ENCODE measurements around the gene PGM5.

The PGM5 gene

GRCh38 chr9:68429631-68430030 lies 73.2 kb downstream of the PGM5 start:
- no peak for DNase-seq (ENCODE audit: low read depth, low spot score)
- H3K4me1 ChIP-seq (ENCODE audit: insufficient read depth, insufficient read length) = no peaks in the 10 kb centered on the region
- no peak for TF ChIP-seq SUZ12 (IDR thresholded peaks at IDR 0.05; ENCODE audit: extremely low read depth, insufficient read depth, insufficient read length)
- TF ChIP-seq ZNF274 (IDR thresholded peaks at IDR 0.05; ENCODE audit: low read depth, low read length) = no peak
- no peak for TF ChIP-seq YY1 (IDR thresholded peaks at IDR 0.05; ENCODE audit: insufficient read depth, insufficient read length)

GRCh38 chr9:68431307-68431706 lies 74.9 kb downstream of the PGM5 start:
- H3K27me3 ChIP-seq (ENCODE audit: insufficient read depth, insufficient read length) = no peaks in the 10 kb centered on the region
- H3K4me1 ChIP-seq (ENCODE audit: insufficient read depth, insufficient read length) = no peaks in the 10 kb centered on the region
- no peak for DNase-seq (ENCODE audit: low read depth, low spot score)
- no peaks in the 10 kb centered on the region for H3K9me3 ChIP-seq (ENCODE audit: insufficient read depth, low read length)
- H3K36me3 ChIP-seq (ENCODE audit: insufficient read depth, insufficient read length, low read length) = no peaks in the 10 kb centered on the region
- no peak overlapping the region for H3K9ac ChIP-seq (ENCODE audit: insufficient read length, low read depth)
- H3K4me3 ChIP-seq (ENCODE audit: insufficient read length, low read depth) = no peak overlapping the region
- TF ChIP-seq YY1 (IDR thresholded peaks at IDR 0.05; ENCODE audit: insufficient read depth, insufficient read length) = no peak
- no peak for TF ChIP-seq SUZ12 (IDR thresholded peaks at IDR 0.05; ENCODE audit: extremely low read depth, insufficient read depth, insufficient read length)
- TF ChIP-seq ZNF274 (IDR thresholded peaks at IDR 0.05; ENCODE audit: low read depth, low read length) = no peak

More at GRCh38 chr9:68429631-68430030, 73.2 kb downstream of the PGM5 start:
- Histone ChIP-seq H3K9me3 (ENCODE audit: insufficient read depth, low read length) (no peaks in the 10 kb centered on the region), H3K27me3 (ENCODE audit: insufficient read depth, insufficient read length) (no peaks in the 10 kb centered on the region), H3K36me3 (ENCODE audit: insufficient read depth, insufficient read length, low read length) (no peaks in the 10 kb centered on the region), H3K9ac (ENCODE audit: insufficient read length, low read depth) (no peak overlapping the region), H3K4me3 (ENCODE audit: insufficient read length, low read depth) (no peak overlapping the region)

GRCh38 chr9:68433531-68434110 lies 77.2 kb downstream of the PGM5 start:
- no peak overlapping the region for H3K9ac ChIP-seq (ENCODE audit: insufficient read length, low read depth)
- no peaks in the 10 kb centered on the region for H3K27me3 ChIP-seq (ENCODE audit: insufficient read depth, insufficient read length)
- H3K4me3 ChIP-seq (ENCODE audit: insufficient read length, low read depth) = no peak overlapping the region
- TF ChIP-seq SUZ12 (IDR thresholded peaks at IDR 0.05; ENCODE audit: extremely low read depth, insufficient read depth, insufficient read length) (no peak), YY1 (IDR thresholded peaks at IDR 0.05; ENCODE audit: insufficient read depth, insufficient read length) (no peak), ZNF274 (IDR thresholded peaks at IDR 0.05; ENCODE audit: low read depth, low read length) (no peak)
- H3K9me3 ChIP-seq (ENCODE audit: insufficient read depth, low read length) = no peaks in the 10 kb centered on the region
- no peaks in the 10 kb centered on the region for H3K36me3 ChIP-seq (ENCODE audit: insufficient read depth, insufficient read length, low read length)
- H3K4me1 ChIP-seq (ENCODE audit: insufficient read depth, insufficient read length) = no peaks in the 10 kb centered on the region
- no peak for DNase-seq (ENCODE audit: low read depth, low spot score)

GRCh38 chr9:68437785-68438184 lies 81.4 kb downstream of the PGM5 start:
- DNase-seq (ENCODE audit: low read depth, low spot score) = no peak
- Histone ChIP-seq H3K9ac (ENCODE audit: insufficient read length, low read depth) (no peak overlapping the region), H3K4me3 (ENCODE audit: insufficient read length, low read depth) (no peak overlapping the region), H3K27me3 (ENCODE audit: insufficient read depth, insufficient read length) (no peaks in the 10 kb centered on the region), H3K36me3 (ENCODE audit: insufficient read depth, insufficient read length, low read length) (no peaks in the 10 kb centered on the region), H3K4me1 (ENCODE audit: insufficient read depth, insufficient read length) (no peaks in the 10 kb centered on the region), H3K9me3 (ENCODE audit: insufficient read depth, low read length) (peaks cover 9% of the 10 kb centered on the region)
- no peak for TF ChIP-seq ZNF274 (IDR thresholded peaks at IDR 0.05; ENCODE audit: low read depth, low read length)
- no peak for TF ChIP-seq SUZ12 (IDR thresholded peaks at IDR 0.05; ENCODE audit: extremely low read depth, insufficient read depth, insufficient read length)
- TF ChIP-seq YY1 (IDR thresholded peaks at IDR 0.05; ENCODE audit: insufficient read depth, insufficient read length) = no peak

- H3K36me3 ChIP-seq (ENCODE audit: insufficient read depth, insufficient read length, low read length) = no peaks in the 10 kb centered on the region
- peaks cover 9% of the 10 kb centered on the region for H3K9me3 ChIP-seq (ENCODE audit: insufficient read depth, low read length)
- peaks cover 3% of the 10 kb centered on the region for H3K27me3 ChIP-seq (ENCODE audit: insufficient read depth, insufficient read length)
- TF ChIP-seq ZNF274 (IDR thresholded peaks at IDR 0.05; ENCODE audit: low read depth, low read length) (no peak), SUZ12 (IDR thresholded peaks at IDR 0.05; ENCODE audit: extremely low read depth, insufficient read depth, insufficient read length) (no peak), YY1 (IDR thresholded peaks at IDR 0.05; ENCODE audit: insufficient read depth, insufficient read length) (no peak)
- H3K4me1 ChIP-seq (ENCODE audit: insufficient read depth, insufficient read length) = no peaks in the 10 kb centered on the region
- no peak overlapping the region for H3K4me3 ChIP-seq (ENCODE audit: insufficient read length, low read depth)
- DNase-seq (ENCODE audit: low read depth, low spot score) = no peak
- no peak overlapping the region for H3K9ac ChIP-seq (ENCODE audit: insufficient read length, low read depth)
These were observed 87.2 kb downstream of the PGM5 start for GRCh38 chr9:68443624-68444023.

- no peak overlapping the region for H3K9ac ChIP-seq (ENCODE audit: insufficient read length, low read depth)
- no peaks in the 10 kb centered on the region for H3K36me3 ChIP-seq (ENCODE audit: insufficient read depth, insufficient read length, low read length)
- DNase-seq (ENCODE audit: low read depth, low spot score) = no peak
- peaks cover 2% of the 10 kb centered on the region for H3K9me3 ChIP-seq (ENCODE audit: insufficient read depth, low read length)
- H3K4me1 ChIP-seq (ENCODE audit: insufficient read depth, insufficient read length) = peaks cover 2% of the 10 kb centered on the region
- no peak for TF ChIP-seq YY1 (IDR thresholded peaks at IDR 0.05; ENCODE audit: insufficient read depth, insufficient read length)
- TF ChIP-seq ZNF274 (IDR thresholded peaks at IDR 0.05; ENCODE audit: low read depth, low read length) = no peak
- no peak for TF ChIP-seq SUZ12 (IDR thresholded peaks at IDR 0.05; ENCODE audit: extremely low read depth, insufficient read depth, insufficient read length)
- peaks cover 3% of the 10 kb centered on the region for H3K27me3 ChIP-seq (ENCODE audit: insufficient read depth, insufficient read length)
- no peak overlapping the region for H3K4me3 ChIP-seq (ENCODE audit: insufficient read length, low read depth)
These were observed 90.4 kb downstream of the PGM5 start for GRCh38 chr9:68446836-68447235.

- DNase-seq (ENCODE audit: low read depth, low spot score) = no peak
- Histone ChIP-seq H3K9me3 (ENCODE audit: insufficient read depth, low read length) (no peaks in the 10 kb centered on the region; the same call in 1 of the 2 replicates), H3K4me3 (ENCODE audit: insufficient read length, low read depth) (no peak overlapping the region), H3K9ac (ENCODE audit: insufficient read length, low read depth) (no peak overlapping the region), H3K4me1 (ENCODE audit: insufficient read depth, insufficient read length) (peaks cover 2% of the 10 kb centered on the region), H3K36me3 (ENCODE audit: insufficient read depth, insufficient read length, low read length) (no peaks in the 10 kb centered on the region), H3K27me3 (ENCODE audit: insufficient read depth, insufficient read length) (peaks cover 3% of the 10 kb centered on the region)
- TF ChIP-seq ZNF274 (IDR thresholded peaks at IDR 0.05; ENCODE audit: low read depth, low read length) (no peak), YY1 (IDR thresholded peaks at IDR 0.05; ENCODE audit: insufficient read depth, insufficient read length) (no peak), SUZ12 (IDR thresholded peaks at IDR 0.05; ENCODE audit: extremely low read depth, insufficient read depth, insufficient read length) (no peak)
These were observed 91.2 kb downstream of the PGM5 start for GRCh38 chr9:68447611-68448010.
